Neural progenitor cell (in vitro differentiated cells): ENCODE measurements around the gene BEGAIN. TPM values are rescaled to one million over a fixed set of nuclear protein-coding genes. Genes with fewer than 3 reads are reported as not detected.

Experiments
- DNase-seq: peaks from one replicate; pipeline ENCODE4 v3.0.0-alpha.2; 2016; ENCODE audit warnings: low spot score
- H2AFZ ChIP-seq: fragments of 200-600 bp; sonication (generic); replicated peaks from 2 replicates; pipeline ENCODE4 v1.6.1; 2016; ENCODE audit warnings: antibody characterized with exemption
- H3F3A ChIP-seq: fragments of 200-600 bp; sonication (generic); 2 replicates; pipeline ENCODE4 v1.6.1; 2016; ENCODE audit warnings: antibody characterized with exemption, low read depth
- H3K27ac ChIP-seq: fragments of 200-600 bp; sonication (generic); 2 replicates; pipeline ENCODE4 v1.5.1; 2016; ENCODE audit warnings: mild to moderate bottlenecking
- H3K27me3 ChIP-seq: fragments of 200-600 bp; sonication (generic); 2 replicates; pipeline ENCODE4 v1.6.1; 2016; ENCODE audit warnings: mild to moderate bottlenecking, moderate library complexity
- H3K36me3 ChIP-seq: fragments of 200-600 bp; sonication (generic); 2 replicates; pipeline ENCODE4 v1.5.1; 2016
- H3K4me1 ChIP-seq: fragments of 200-600 bp; sonication (generic); 2 replicates; pipeline ENCODE4 v1.6.1; 2016; ENCODE audit warnings: mixed run types
- H3K4me2 ChIP-seq: fragments of 200-600 bp; sonication (generic); 2 replicates; pipeline ENCODE4 v1.6.1; 2016
- H3K4me3 ChIP-seq: fragments of 200-600 bp; sonication (generic); 2 replicates; pipeline ENCODE4 v1.5.1; 2016
- H3K79me2 ChIP-seq: fragments of 200-600 bp; sonication (generic); 2 replicates; pipeline ENCODE4 v1.6.1; 2016; ENCODE audit warnings: low read depth
- H3K9ac ChIP-seq: fragments of 200-600 bp; sonication (generic); 2 replicates; pipeline ENCODE4 v1.6.1; 2016
- H3K9me3 ChIP-seq: fragments of 200-600 bp; sonication (generic); 2 replicates; pipeline ENCODE4 v1.5.1; 2016; ENCODE audit warnings: low read depth
- H4K20me1 ChIP-seq: fragments of 200-600 bp; sonication (generic); 2 replicates; pipeline ENCODE4 v1.6.1; 2016; ENCODE audit warnings: low read depth
- H3K27ac Mint-ChIP-seq: 3 replicates; pipeline ENCODE4 v1.8.0; 2021; ENCODE audit warnings: mixed read lengths
- H3K27me3 Mint-ChIP-seq: 2 replicates; pipeline ENCODE4 v1.8.0; 2022; ENCODE audit warnings: low read depth, mild to moderate bottlenecking, inconsistent platforms, moderate library complexity, mixed read lengths; ENCODE audit not compliant: insufficient read depth
- H3K36me3 Mint-ChIP-seq: 3 replicates; pipeline ENCODE4 v1.8.0; 2021; ENCODE audit warnings: mixed read lengths
- H3K4me1 Mint-ChIP-seq: 3 replicates; pipeline ENCODE4 v1.8.0; 2021; ENCODE audit warnings: mixed read lengths
- H3K4me3 Mint-ChIP-seq: 3 replicates; pipeline ENCODE4 v1.8.0; 2021; ENCODE audit warnings: mild to moderate bottlenecking, moderate library complexity, mixed read lengths
- H3K9me3 Mint-ChIP-seq: 3 replicates; pipeline ENCODE4 v1.8.0; 2020; ENCODE audit warnings: mixed read lengths
- CTCF ChIP-seq: fragments of 200-600 bp; sonication (generic); IDR thresholded peaks from 2 replicates; pipeline ENCODE4 v1.5.1; 2017; ENCODE audit warnings: antibody characterized with exemption, mild to moderate bottlenecking
- EZH2 ChIP-seq: fragments of 200-600 bp; sonication (generic); IDR thresholded peaks from 2 replicates; pipeline ENCODE4 v1.6.1; 2017; ENCODE audit warnings: antibody characterized with exemption, mild to moderate bottlenecking, moderate library complexity
- EZH2phosphoT487 ChIP-seq: fragments of 200-600 bp; sonication (generic); IDR thresholded peaks from 2 replicates; pipeline ENCODE4 v1.6.1; 2017; ENCODE audit warnings: antibody characterized with exemption
- total RNA-seq: library from RNA; depleted of rRNA; stranded (reverse); fragments of >200 nt; gene quantifications from 2 replicates; pipeline ENCODE4 v1.2.3, GENCODE V29; 2015; ENCODE audit warnings: low replicate concordance

The BEGAIN gene
- total RNA-seq, 1 donor from 2014 or later, result 4.0 TPM

- Histone ChIP-seq H3K27ac (no peak overlapping the region), H3K79me2 (no peaks in the 10 kb centered on the region), H3K27me3 (peaks cover 3% of the 10 kb centered on the region), H3K36me3 (no peaks in the 10 kb centered on the region), H3K4me1 (no peaks in the 10 kb centered on the region), H2AFZ (no peak overlapping the region), H4K20me1 (no peaks in the 10 kb centered on the region), H3K9ac (no peak overlapping the region), H3K4me3 (no peak overlapping the region), H3K9me3 (no peaks in the 10 kb centered on the region), H3K4me2 (no peak overlapping the region), H3F3A (no peaks in the 10 kb centered on the region)
- Mint-ChIP-seq H3K36me3 (no peaks in the 10 kb centered on the region), H3K27ac (no peak overlapping the region), H3K27me3 (peaks cover 20% of the 10 kb centered on the region), H3K4me3 (no peak overlapping the region), H3K9me3 (no peaks in the 10 kb centered on the region), H3K4me1 (no peaks in the 10 kb centered on the region)
- no peak for DNase-seq
- no peak for TF ChIP-seq CTCF
- TF ChIP-seq EZH2phosphoT487, result no peak
- no peak for TF ChIP-seq EZH2
Observed at GRCh38 chr14:100580316-100581227, 6.6 kb downstream of the BEGAIN start.

- Histone ChIP-seq H3K36me3 (no peaks in the 10 kb centered on the region), H4K20me1 (no peaks in the 10 kb centered on the region), H3F3A (no peaks in the 10 kb centered on the region), H3K9ac (no peak overlapping the region), H3K4me2 (no peak overlapping the region), H3K4me3 (no peak overlapping the region), H3K9me3 (no peaks in the 10 kb centered on the region), H3K27ac (no peak overlapping the region), H2AFZ (no peak overlapping the region), H3K79me2 (no peaks in the 10 kb centered on the region), H3K4me1 (peaks cover 15% of the 10 kb centered on the region), H3K27me3 (no peaks in the 10 kb centered on the region)
- no peaks in the 10 kb centered on the region for H3K36me3 Mint-ChIP-seq
- H3K9me3 Mint-ChIP-seq, result no peaks in the 10 kb centered on the region
- H3K27me3 Mint-ChIP-seq, result peaks cover 15% of the 10 kb centered on the region
- H3K4me3 Mint-ChIP-seq, result no peak overlapping the region
- no peak for TF ChIP-seq EZH2phosphoT487
- TF ChIP-seq CTCF, result no peak
- TF ChIP-seq EZH2, result no peak
- no peak for DNase-seq
- no peak overlapping the region for H3K27ac Mint-ChIP-seq
- H3K4me1 Mint-ChIP-seq, result peaks cover 11% of the 10 kb centered on the region
Observed at GRCh38 chr14:100578552-100578951, 8.7 kb downstream of the BEGAIN start.

- H3K27ac Mint-ChIP-seq, result no peak overlapping the region
- H2AFZ ChIP-seq, result no peak overlapping the region
- H3K36me3 ChIP-seq, result no peaks in the 10 kb centered on the region
- no peaks in the 10 kb centered on the region for H3K79me2 ChIP-seq
- H3K4me3 Mint-ChIP-seq, result no peak overlapping the region
- H3K4me1 ChIP-seq, result peaks cover 19% of the 10 kb centered on the region
- H3K9ac ChIP-seq, result no peak overlapping the region
- H3K4me2 ChIP-seq, result no peak overlapping the region
- no peaks in the 10 kb centered on the region for H3K36me3 Mint-ChIP-seq
- H3K9me3 ChIP-seq, result no peaks in the 10 kb centered on the region
- H3K9me3 Mint-ChIP-seq, result no peaks in the 10 kb centered on the region
- no peak for DNase-seq
- TF ChIP-seq CTCF (no peak), EZH2 (no peak), EZH2phosphoT487 (no peak)
- peaks cover 13% of the 10 kb centered on the region for H3K4me1 Mint-ChIP-seq
- H3K27me3 Mint-ChIP-seq, result peaks cover 11% of the 10 kb centered on the region
- no peaks in the 10 kb centered on the region for H3F3A ChIP-seq
- H3K4me3 ChIP-seq, result no peak overlapping the region
- H4K20me1 ChIP-seq, result no peaks in the 10 kb centered on the region
- H3K27me3 ChIP-seq, result no peaks in the 10 kb centered on the region
- H3K27ac ChIP-seq, result no peak overlapping the region
Observed at GRCh38 chr14:100577986-100578431, 9.2 kb downstream of the BEGAIN start.
